ENCODE data around the gene ZNF607. TPM values are rescaled to one million over a fixed set of nuclear protein-coding genes. Genes with fewer than 3 reads are reported as not detected.
"Not testable (repeated sequence)": the region's sequence is repeated elsewhere in the genome, so short reads cannot be mapped to it uniquely, and the experiment has no call there.

ZNF607 gene
- total RNA-seq (2014; rRNA removed; shearing (Covaris generic); ENCODE audit: low replicate concordance): 0.89 and 1.3 TPM in 2 replicates

DNA sequence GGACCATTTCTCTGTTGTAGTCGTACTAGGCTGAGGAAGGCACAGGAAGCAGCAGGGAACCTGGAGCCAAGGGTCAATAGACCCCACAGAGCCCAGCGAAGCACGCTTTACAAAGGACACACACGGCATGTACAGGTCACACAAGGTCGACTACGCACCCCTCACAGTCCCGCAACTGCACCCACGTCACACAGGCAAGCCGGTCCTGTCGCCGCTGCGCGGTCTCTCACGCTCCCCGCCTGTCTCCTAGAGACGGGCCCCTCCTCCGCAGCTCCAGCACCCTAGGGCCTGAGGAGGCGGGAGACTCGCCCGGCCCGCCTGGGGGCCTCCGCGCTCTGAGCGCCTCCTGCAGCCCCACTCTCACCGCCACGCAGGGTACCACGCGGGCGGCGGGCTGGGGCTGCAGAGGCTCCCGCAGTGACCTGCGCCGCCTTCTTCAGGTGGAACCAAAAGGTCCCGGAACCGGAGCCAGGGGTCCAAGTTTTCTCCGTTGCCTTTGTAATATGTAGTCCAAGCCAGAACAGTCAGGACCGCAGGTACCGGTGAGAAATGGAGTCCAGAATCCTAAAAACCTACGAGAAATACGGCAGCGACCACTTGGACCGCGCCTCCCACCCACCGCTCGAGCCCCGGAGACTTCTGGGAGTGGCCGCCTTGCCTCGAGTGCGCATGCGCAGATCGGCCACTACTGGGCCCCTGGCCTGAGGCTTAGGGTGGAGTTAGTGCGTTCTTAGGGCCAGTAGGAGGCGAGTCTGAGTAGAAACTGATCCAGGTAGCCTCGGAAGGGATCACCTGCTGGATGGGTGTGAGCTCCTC, at the start of gene ZNF607:
Gene ZNF607, minus strand, starts transcription at position 651 of the 816 bp plus-strand sequence. CDS start 8,143 bp downstream, outside the sequence.
- peak; percentile 78 for DNase-seq
- 0 out of 2 replicates have a peak, but pooled peaks cover 2% of the 10 kb centered on the region for H3K27me3 ChIP-seq
- H3K4me3 ChIP-seq: peak within 1 kb of the TSS; percentile 70

DNA sequence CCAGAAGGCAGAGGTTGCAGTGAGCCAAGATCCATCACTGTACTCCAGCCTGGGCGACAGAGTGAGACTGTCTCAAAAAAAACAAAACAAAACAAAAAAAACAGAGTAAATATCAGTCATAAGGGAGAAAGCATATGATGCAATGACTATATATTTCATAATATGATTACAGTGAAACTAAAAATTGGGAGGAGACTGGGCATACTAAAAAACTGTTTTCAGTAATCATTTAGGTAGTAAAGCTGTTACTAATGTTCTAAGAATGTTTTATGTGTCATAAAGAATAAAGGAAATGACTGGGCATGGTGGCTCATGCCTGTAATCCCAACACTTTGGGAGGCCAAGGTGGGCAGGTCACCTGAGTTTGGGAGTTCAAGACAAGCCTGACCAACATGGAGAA, 43.9 kb upstream of the ZNF607 start:
- Histone ChIP-seq H3K36me3 (peaks cover 16% of the 10 kb centered on the region), H3K4me3 (no peak overlapping the region), H3K9me3 (peaks cover 12% of the 10 kb centered on the region; the same call in 1 of the 2 replicates), H3K27me3 (no peaks in the 10 kb centered on the region)
- DNase-seq: no peak

More for the DNA sequence above, at the start of gene ZNF607:
- H3K9me3 ChIP-seq: no peaks in the 10 kb centered on the region
- no peaks in the 10 kb centered on the region for H3K36me3 ChIP-seq

DNA sequence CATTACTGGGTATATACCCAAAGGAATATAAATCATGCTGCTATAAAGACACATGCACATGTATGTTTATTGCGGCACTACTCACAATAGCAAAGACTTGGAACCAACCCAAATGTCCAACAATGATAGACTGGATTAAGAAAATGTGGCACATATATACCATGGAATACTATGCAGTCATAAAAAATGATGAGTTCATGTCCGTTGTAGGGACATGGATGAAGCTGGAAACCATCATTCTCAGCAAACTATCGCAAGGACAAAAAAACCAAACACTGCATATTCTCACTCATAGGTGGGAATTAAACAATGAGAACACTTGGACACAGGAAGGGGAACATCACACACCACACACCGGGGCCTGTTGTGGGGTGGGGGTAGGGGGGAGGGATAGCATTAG, 38.1 kb upstream of the ZNF607 start:
- not testable (repeated sequence) for H3K4me3 ChIP-seq, H3K9me3 ChIP-seq, H3K36me3 ChIP-seq

DNA sequence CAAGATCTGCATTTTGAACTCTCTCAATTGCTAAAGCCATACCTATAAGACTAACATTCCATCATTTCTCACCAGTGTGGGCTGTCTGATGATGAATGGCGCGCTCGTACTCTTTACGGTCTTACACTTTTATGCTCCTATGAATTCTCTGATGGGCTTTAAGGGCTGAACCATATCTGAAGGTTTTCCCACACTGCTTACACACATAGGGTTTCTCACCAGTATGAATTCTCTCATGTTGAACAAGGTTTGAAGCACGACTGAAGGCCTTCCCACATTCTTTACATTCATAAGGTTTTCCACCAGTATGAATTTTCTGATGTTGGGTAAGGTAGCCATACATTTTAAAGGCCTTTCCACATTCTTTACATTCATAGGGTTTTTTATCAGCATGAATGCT, 18.8 kb upstream of the ZNF607 start:
- no peaks in the 10 kb centered on the region for H3K27me3 ChIP-seq
- peaks cover 14% of the 10 kb centered on the region for H3K36me3 ChIP-seq
- peaks cover 36% of the 10 kb centered on the region for H3K9me3 ChIP-seq
- no peak for DNase-seq
- no peak overlapping the region for H3K4me3 ChIP-seq

More for the DNA sequence above, 38.1 kb upstream of the ZNF607 start:
- not testable (repeated sequence) for DNase-seq, H3K27me3 ChIP-seq

DNA sequence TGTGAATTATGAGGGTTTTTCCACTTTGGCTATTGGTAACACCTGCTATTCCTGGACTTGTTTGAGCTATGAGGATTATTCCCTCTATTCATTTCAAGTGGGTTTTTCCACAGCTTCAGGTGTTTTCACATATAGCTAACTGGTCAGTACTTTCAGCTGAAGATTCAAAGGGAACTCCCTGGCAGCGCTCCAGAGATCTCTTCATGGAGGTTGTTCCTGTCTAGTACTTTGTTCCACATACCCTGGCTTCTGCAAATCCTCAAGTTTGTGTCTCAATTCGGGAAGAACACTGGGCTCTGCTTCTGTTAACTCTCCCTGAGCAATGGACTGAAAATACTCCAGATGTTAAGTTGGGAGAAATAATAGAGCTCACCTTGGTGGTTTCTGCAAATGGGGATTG, 5.6 kb upstream of the ZNF607 start:
- no peaks in the 10 kb centered on the region for H3K27me3 ChIP-seq
- no peaks in the 10 kb centered on the region for H3K9me3 ChIP-seq
- H3K4me3 ChIP-seq: no peak overlapping the region
- H3K36me3 ChIP-seq: no peaks in the 10 kb centered on the region
- no peak for DNase-seq

DNA sequence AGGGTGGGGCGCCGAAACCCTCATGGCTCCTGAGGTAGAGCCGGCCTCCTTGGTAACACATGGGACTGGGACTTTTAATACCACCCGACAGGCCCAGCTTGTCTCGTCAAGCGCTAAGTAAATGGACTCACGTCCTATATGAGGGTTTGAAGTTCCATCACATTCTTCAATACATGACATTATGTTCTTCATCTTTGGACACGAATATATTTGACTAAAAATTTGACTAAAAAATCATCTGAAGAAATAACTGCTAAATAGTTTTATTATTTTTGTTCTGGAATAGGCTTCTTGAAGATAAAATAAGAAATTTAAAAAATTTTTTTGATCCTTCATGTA, 335 bp upstream of the ZNF607 start:
- no peak for DNase-seq
- Histone ChIP-seq H3K4me3 (peak overlapping the region; percentile 70), H3K9me3 (no peaks in the 10 kb centered on the region), H3K36me3 (no peaks in the 10 kb centered on the region), H3K27me3 (0 out of 2 replicates have a peak, but pooled peaks cover 2% of the 10 kb centered on the region)

DNA sequence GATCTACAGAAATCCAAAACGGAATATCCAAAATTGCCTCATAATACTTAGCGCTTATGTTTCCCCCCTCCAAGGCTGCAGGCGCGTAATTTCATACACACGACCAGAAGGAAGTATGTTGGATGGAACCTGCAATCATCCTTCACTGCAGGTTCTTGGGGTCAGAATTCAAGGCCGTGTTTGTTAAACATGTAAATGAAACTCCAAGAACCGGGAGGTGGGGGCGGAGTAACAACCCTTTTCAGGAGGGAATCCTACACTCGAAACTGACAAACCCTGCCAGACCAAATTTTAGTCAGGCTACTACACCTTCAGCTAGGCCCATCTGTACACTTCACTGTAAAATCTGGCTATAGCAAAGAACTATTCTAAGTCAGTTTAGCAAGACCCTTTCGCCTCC, 1.3 kb downstream of the ZNF607 start:
- no peaks in the 10 kb centered on the region for H3K9me3 ChIP-seq
- no peak for DNase-seq
- no peak overlapping the region; the same call in 1 of the 2 replicates for H3K4me3 ChIP-seq
- no peaks in the 10 kb centered on the region for H3K36me3 ChIP-seq
- 0 out of 2 replicates have a peak, but pooled peaks cover 2% of the 10 kb centered on the region for H3K27me3 ChIP-seq

DNA sequence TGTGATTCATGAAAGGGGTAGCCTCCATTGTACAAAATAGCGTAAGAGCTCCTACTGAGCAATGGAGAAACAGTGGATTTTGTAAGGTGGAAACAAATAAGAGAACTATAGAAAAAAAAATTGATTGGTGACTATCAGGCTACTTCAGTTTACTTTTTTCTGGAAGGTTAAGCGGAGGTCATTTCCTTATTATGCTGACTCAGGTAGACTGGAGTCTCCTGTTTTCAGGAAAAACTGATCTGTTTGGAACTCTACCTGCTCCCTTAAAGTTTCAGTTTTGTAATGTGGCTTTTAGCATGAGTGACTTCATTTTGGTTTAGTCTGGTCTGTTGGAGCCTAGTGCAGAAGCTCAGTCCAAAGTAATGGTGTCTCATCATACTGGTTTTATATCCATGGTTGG, 3.4 kb downstream of the ZNF607 start:
- Histone ChIP-seq H3K4me3 (no peak overlapping the region), H3K9me3 (0 out of 2 replicates have a peak, but pooled peaks cover under 1% of the 10 kb centered on the region), H3K27me3 (0 out of 2 replicates have a peak, but pooled peaks cover 2% of the 10 kb centered on the region), H3K36me3 (no peaks in the 10 kb centered on the region)
- DNase-seq: no peak

DNA sequence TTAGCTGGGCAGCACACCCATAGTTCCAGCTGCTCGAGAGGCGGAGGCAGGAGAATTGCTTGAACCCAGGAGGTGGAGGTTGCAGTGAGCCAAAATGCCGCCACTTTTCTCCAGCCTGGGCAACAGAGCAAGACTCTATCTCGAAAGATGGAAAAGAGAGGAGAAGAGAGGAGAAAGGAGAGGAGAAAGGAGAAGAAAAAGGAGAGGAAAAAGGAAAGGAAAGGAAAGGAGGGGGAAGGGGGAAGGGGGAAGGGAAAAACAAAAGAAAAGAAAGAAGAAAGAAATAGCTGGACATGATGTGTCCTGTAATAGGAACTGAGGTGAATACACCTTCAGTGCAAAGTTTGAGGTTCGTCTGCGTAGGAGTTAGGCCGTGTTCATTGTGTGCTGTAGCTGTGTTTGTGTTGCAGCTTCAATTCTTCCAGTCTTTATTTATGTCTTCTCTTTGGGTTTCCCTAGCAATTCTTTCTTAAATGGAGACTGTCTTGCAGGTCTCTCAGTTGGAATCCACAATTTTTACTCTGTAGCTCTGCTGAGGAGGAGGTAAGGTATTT, 13.4 kb downstream of the ZNF607 start:
- Histone ChIP-seq H3K9me3 (peaks cover 8% of the 10 kb centered on the region), H3K36me3 (0 out of 2 replicates have a peak, but pooled peaks cover 3% of the 10 kb centered on the region), H3K27me3 (no peaks in the 10 kb centered on the region)

DNA sequence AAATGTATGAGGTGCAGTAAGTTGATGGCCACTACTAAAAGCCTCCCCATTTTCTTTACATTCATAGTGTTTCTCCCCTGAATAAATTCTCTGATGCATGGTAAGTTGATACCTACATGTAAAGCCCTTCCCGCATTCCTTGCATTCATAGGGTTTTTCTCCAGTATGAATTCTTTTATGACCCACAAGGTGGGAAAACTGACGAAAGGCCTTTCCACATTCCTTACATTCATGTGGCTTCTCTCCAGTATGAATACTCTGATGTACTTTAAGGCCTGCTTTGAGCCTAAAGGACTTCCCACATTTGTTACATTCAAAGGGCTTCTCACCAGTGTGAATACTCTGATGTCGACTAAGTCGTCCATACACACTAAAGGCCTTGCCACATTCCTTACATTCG, 20.5 kb downstream of the ZNF607 start:
- Histone ChIP-seq H3K9me3 (peaks cover 16% of the 10 kb centered on the region), H3K27me3 (no peaks in the 10 kb centered on the region), H3K4me3 (no peak overlapping the region), H3K36me3 (peaks cover 6% of the 10 kb centered on the region)
- DNase-seq: no peak

More for the DNA sequence above, 13.4 kb downstream of the ZNF607 start:
- no peak for DNase-seq
- H3K4me3 ChIP-seq: no peak overlapping the region

DNA sequence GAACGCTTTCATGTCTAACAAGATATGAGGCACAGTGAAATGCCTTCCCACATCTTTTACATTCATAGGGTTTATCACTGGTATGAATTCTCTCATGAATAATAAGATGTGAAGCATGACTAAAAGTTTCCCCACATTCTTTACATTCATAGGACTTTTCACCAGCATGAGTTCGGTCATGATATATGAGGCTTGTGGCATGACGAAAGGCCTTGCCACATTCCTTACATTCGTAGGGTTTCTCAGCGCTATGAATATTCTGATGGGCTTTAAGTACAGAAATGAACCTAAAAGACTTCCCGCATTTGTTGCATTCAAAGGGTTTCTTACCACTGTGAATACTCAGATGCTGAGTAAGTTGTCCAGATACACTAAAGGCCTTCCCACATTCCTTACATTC, 21.3 kb downstream of the ZNF607 start:
- Histone ChIP-seq H3K9me3 (peaks cover 19% of the 10 kb centered on the region), H3K4me3 (no peak overlapping the region), H3K27me3 (no peaks in the 10 kb centered on the region), H3K36me3 (peaks cover 6% of the 10 kb centered on the region)
- DNase-seq: no peak

DNA sequence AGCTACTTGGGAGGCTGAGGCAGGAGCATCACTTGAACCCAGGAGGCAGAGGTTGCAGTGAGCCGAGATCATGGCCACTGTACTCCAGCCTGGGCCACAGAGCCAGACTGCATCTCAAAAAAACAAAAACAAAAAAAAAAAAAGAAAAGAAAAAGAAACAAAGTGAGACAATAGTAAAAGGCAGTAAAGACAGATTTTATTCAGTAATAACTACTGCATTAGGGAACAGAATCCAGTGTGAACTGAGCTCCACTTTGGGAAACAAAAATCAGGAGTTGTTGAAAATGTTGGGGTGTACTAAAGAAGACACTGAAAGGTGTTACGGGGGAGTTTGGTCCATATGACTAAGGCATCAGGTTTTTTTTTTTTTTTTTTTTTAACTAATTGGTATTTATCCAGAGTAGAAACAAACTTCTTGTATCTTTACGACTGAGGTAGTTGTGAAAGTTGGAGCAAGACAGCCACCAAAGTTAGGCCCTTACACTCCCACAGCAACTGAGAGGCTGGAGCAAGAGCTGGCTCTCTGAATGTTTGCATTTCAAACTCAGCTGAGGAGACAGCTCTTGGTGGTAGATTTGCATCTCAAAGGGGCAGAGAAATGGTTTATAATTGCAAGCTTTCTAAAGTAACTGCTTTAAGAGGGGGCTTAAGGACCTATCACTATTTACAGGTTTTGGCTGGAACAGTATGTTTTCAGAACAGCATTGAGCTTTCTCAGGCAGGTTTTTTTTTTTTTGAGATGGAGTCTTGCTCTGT, 24.2 kb downstream of the ZNF607 start:
- no peaks in the 10 kb centered on the region for H3K27me3 ChIP-seq
- peaks cover 6% of the 10 kb centered on the region for H3K36me3 ChIP-seq
- peaks cover 34% of the 10 kb centered on the region for H3K9me3 ChIP-seq
- no peak for DNase-seq
- no peak overlapping the region for H3K4me3 ChIP-seq

DNA sequence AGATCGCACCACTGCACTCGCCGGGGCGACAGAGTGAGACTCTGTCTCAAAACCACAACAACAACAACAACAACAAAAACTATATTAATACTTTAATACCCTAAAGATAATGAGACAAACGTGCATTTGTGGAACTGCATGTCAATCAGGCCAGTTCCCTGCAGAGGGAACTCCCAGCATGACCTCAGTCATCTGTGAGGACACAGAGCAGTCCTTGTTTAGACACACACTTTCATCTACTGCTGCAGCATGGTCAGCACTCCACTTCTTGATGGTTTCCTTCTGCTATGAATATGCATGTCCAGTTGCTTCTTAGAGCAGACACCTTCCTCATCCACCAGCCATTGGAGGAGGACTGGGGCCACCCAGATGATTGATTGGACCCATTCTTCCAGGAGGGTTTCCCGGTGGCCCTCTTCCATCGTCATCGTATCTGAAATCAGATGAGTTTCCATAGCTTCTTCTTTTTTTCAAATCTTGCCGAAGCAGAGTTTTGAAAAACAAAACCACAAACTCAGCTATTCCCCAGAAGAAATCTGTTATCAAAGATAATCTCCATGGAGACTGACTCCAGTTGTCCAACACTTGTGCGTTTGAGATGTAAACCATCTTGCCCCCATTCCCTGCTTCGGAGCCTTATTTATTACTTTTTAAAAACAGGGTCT, 26.5 kb downstream of the ZNF607 start:
- Histone ChIP-seq H3K9me3 (peaks cover 21% of the 10 kb centered on the region), H3K36me3 (no peaks in the 10 kb centered on the region), H3K4me3 (no peak overlapping the region), H3K27me3 (no peaks in the 10 kb centered on the region)
- no peak for DNase-seq

DNA sequence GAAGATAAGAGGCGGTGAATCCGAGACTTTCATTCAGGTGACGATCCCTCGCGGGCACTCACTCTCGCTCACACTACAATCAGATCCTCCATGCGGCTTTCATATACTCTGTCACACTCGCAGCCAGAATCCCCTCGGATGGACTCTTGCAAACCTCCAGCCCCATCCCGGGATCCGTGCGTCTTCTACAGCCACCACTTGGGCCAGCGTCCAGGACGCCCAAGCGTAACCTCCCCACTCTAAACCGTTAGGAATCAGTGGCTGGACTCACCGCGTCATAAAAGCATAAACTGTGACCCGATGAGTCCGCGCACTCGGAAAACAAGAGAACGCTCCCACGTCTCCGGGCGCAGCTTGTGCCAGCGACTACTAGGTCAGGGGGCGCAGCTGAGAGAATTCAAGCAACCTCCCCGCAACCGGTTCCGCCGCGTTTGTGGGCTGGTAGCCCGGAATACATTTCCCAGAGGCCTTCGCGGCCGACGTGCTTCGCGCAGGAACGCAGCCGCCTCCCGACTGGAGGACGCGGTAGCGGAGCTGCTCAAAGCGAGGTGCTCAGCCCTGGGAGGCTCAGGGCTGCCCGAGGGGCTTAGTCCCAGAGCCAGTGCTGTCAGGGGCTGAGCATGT, 27.6 kb downstream of the ZNF607 start:
- H3K4me3 ChIP-seq: peak overlapping the region; percentile 12; the same call in 1 of the 2 replicates
- peaks cover 21% of the 10 kb centered on the region for H3K9me3 ChIP-seq
- no peaks in the 10 kb centered on the region for H3K36me3 ChIP-seq
- no peaks in the 10 kb centered on the region for H3K27me3 ChIP-seq
- peak; percentile 5 for DNase-seq

DNA sequence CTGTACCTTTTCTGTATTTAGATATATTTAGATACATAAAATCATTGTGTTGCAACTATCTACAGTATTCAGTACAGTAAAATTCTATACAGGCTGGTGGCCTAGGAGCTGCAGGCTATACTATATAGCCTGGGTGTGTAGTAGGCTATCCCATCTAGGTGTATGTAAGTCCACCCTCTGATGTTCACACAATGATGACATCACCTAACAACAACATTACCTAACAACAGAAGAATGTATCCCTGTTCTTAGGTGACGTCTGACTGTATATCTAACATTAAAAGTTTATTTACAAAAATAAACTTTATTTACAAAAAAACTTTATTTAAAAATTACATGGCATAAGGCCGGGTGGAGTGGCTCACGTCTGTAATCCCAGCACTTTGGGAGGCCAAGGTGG, 36.0 kb downstream of the ZNF607 start:
- H3K27me3 ChIP-seq: no peaks in the 10 kb centered on the region
- H3K9me3 ChIP-seq: no peaks in the 10 kb centered on the region
- no peak overlapping the region for H3K4me3 ChIP-seq
- H3K36me3 ChIP-seq: no peaks in the 10 kb centered on the region
- DNase-seq: no peak

DNA sequence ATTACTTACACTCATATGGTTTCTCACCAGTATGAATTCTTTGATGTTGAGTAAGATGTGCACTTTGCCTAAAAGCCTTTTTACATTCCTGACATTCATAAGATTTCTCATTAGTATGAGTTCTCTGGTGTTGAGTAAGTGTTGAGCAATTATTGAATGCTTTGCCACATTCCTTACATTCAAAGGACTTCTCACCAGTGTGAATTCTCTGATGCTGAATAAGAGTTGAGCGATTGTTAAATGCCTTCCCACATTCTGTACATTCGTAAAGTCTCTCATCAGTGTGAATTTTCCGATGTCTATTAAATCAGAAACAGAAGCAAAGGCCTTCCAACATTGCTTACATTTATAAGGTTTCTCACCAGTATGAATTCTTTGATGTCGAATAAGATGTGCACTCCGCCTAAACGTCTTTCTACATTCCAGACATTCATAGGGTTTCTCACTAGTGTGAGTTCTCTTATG, 50.1 kb downstream of the ZNF607 start:
- Histone ChIP-seq H3K4me3 (no peak overlapping the region), H3K36me3 (no peaks in the 10 kb centered on the region), H3K9me3 (peaks cover 36% of the 10 kb centered on the region), H3K27me3 (no peaks in the 10 kb centered on the region)
- DNase-seq: no peak
